Liver (tissue), 9 donors: ENCODE results near the gene RPGRIP1. TPM values are rescaled to one million over a fixed set of nuclear protein-coding genes. Genes with fewer than 3 reads are reported as not detected.

Experiments
- DNase-seq: peaks from one replicate; pipeline ENCODE4 v3.0.0-alpha.2; 2017; ENCODE audit warnings: low spot score
- H3K27ac ChIP-seq, 2 donors: one replicate each; pipeline ENCODE4 v1.7.0; 2013; ENCODE audit warnings: inconsistent platforms in 2 of 2, low read length in 2 of 2, control low read depth in 1 of 2, low read depth in 1 of 2, mild to moderate bottlenecking in 1 of 2
- H3K27me3 ChIP-seq, 4 donors: one replicate each; pipeline versions ENCODE4 v1.6.1 to v1.7.0; 2013; ENCODE audit warnings: low read length in 3 of 4, inconsistent platforms in 1 of 4, mild to moderate bottlenecking in 1 of 4, moderate library complexity in 1 of 4; ENCODE audit not compliant: control insufficient read depth in 4 of 4, insufficient read depth in 4 of 4
- H3K36me3 ChIP-seq, 4 donors: one replicate each; pipeline versions ENCODE4 v1.6.1 to v1.7.0; 2013; ENCODE audit warnings: low read length in 3 of 4, mild to moderate bottlenecking in 3 of 4, low read depth in 1 of 4, moderate library complexity in 1 of 4; ENCODE audit not compliant: control insufficient read depth in 4 of 4, insufficient read depth in 3 of 4
- H3K4me1 ChIP-seq, 4 donors: one replicate each; pipeline versions ENCODE4 v1.6.1 to v1.7.0; 2013; ENCODE audit warnings: low read length in 3 of 4, mild to moderate bottlenecking in 3 of 4, moderate library complexity in 1 of 4; ENCODE audit not compliant: control insufficient read depth in 4 of 4, insufficient read depth in 4 of 4
- H3K4me3 ChIP-seq, 3 donors: one replicate each; pipeline versions ENCODE4 v1.6.1 to v1.7.0; 2013; ENCODE audit warnings: low read length in 3 of 3, control low read depth in 1 of 3, low read depth in 1 of 3, mild to moderate bottlenecking in 1 of 3
- H3K9ac ChIP-seq, 2 donors: one replicate each; pipeline ENCODE4 v1.7.0; 2013; ENCODE audit warnings: low read length in 2 of 2, mild to moderate bottlenecking in 2 of 2, moderate library complexity in 2 of 2, control low read depth in 1 of 2, low read depth in 1 of 2
- H3K9me3 ChIP-seq, 4 donors: one replicate each; pipeline versions ENCODE4 v1.6.1 to v1.7.0; 2013; ENCODE audit warnings: low read length in 3 of 4; ENCODE audit not compliant: control insufficient read depth in 4 of 4
- EGR1 ChIP-seq, 2 donors: IDR thresholded peaks; 2 replicates each; pipeline ENCODE4 v1.6.1; 2016 to 2018; ENCODE audit warnings: antibody characterized with exemption in 2 of 2, low read depth in 2 of 2
- FOXA1 ChIP-seq: IDR thresholded peaks from 2 replicates; pipeline ENCODE4 v1.6.1; 2016; ENCODE audit warnings: antibody characterized with exemption
- HNF4A ChIP-seq, 2 donors: conservative IDR thresholded peaks; 2 replicates each; pipeline ENCODE4 v1.6.1; 2016; ENCODE audit warnings: antibody characterized with exemption in 2 of 2, mild to moderate bottlenecking in 2 of 2
- JUND ChIP-seq, 2 donors: IDR thresholded peaks; 2 replicates each; pipeline ENCODE4 v1.6.1; 2016; ENCODE audit warnings: antibody characterized with exemption in 2 of 2
- NR2F2 ChIP-seq: IDR thresholded peaks from 2 replicates; pipeline ENCODE4 v1.6.1; 2016; ENCODE audit warnings: antibody characterized with exemption
- RAD21 ChIP-seq, 2 donors: IDR thresholded peaks; 2 replicates each; pipeline ENCODE4 v1.6.1; 2016; ENCODE audit warnings: antibody characterized with exemption in 2 of 2, mild to moderate bottlenecking in 2 of 2
- RXRA ChIP-seq, 2 donors: IDR thresholded peaks; 2 replicates each; pipeline ENCODE4 v1.6.1; 2017 to 2018; ENCODE audit warnings: antibody characterized with exemption in 2 of 2, mild to moderate bottlenecking in 1 of 2
- SP1 ChIP-seq: IDR thresholded peaks from 2 replicates; pipeline ENCODE4 v1.6.1; 2018; ENCODE audit warnings: antibody characterized with exemption, mild to moderate bottlenecking
- TAF1 ChIP-seq: conservative IDR thresholded peaks from 2 replicates; pipeline ENCODE4 v1.6.1; 2016; ENCODE audit warnings: antibody characterized with exemption, mild to moderate bottlenecking
- YY1 ChIP-seq: IDR thresholded peaks from 2 replicates; pipeline ENCODE4 v1.6.1; 2016; ENCODE audit warnings: antibody characterized with exemption, mild to moderate bottlenecking
- WGBS: extraction: QIAGEN DNeasy Blood & Tissue Kit; methylation state at CpG from one replicate; pipeline ENCODE4 v1.1.7; 2013; 5-methylcytosine and 5-hydroxymethylcytosine counted together
- polyA plus RNA-seq, 2 donors: library from polyadenylated mRNA; stranded (reverse) in 1 of 2; unstranded in 1 of 2; fragments of 200-250 nt in 1 of 2; fragments of >200 nt in 1 of 2; fragmentation: Nextera tagmentation in 1 of 2; extraction: Ambion mirVana in 1 of 2; gene quantifications; one replicate each; pipeline versions ENCODE4 v1.2.1 to v1.2.3, GENCODE V29; 2013 to 2015
- total RNA-seq, 2 donors: library from RNA; depleted of rRNA; stranded (reverse); fragments of >200 nt; gene quantifications; one replicate each; pipeline ENCODE4 v1.2.3, GENCODE V29; 2014
- TF ChIP-seq, protein P1 (sequence below): IDR thresholded peaks from 2 replicates; pipeline ENCODE4 v1.6.1; 2016; ENCODE audit warnings: antibody characterized with exemption
- TF ChIP-seq, protein P2 (sequence below): IDR thresholded peaks from 2 replicates; pipeline ENCODE4 v1.6.1; 2016; ENCODE audit warnings: antibody characterized with exemption, mild to moderate bottlenecking
- TF ChIP-seq, protein P3 (sequence below): fragments of 150-350 bp; IDR thresholded peaks from 2 replicates; pipeline ENCODE4 v1.5.1; 2017; ENCODE audit warnings: improper control_type of control experiment, low read depth, low read length; ENCODE audit not compliant: missing input control
- TF ChIP-seq, protein P4 (sequence below): IDR thresholded peaks from 2 replicates; pipeline ENCODE4 v1.6.1; 2016; ENCODE audit warnings: antibody characterized with exemption
- TF ChIP-seq, protein P5 (sequence below): IDR thresholded peaks from 2 replicates; pipeline ENCODE4 v1.6.1; 2016; ENCODE audit warnings: antibody characterized with exemption
- donor health status: healthy.
- donor health status: healthy.
- donor health status: healthy.
- donor health status: healthy.
- donor health status: healthy.

RPGRIP1 gene
- total and polyA plus RNA-seq, 4 donors: 0.27 to 1.3 (median 0.40) TPM

DNA sequence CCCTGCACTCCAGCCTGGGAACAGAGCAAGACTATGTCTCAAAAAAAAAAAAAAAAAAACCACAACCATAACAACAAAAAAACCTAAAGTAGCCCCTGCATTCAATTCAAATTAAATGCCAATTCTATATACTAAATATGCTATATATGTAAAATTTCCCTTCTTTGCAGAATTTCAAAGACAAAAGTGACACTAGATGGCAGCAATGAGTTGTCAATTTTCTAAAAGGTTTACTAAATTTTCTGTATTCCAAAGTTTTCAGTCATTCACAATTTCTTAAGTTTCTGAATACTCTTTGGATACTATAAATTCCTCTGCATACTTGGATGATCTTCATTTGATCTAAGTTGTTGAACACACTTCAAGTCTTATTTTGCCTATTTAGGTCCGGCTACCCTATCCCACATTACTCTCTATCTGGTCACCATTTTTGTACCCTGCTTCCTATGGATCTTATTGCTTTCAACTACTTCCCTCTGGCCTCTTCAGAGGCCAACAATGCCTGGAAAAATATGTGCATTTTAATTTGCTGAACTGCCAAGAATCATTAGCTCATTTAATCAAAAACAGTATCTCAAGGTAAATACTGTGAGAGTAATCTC is 38.6 kb upstream of the RPGRIP1 start:
- 90% methylated on average over 1 of the region's 1 CpG for WGBS
- Histone ChIP-seq H3K4me3 (no peak overlapping the region), H3K36me3 (peaks cover 4 to 31% (median 20%) of the 10 kb centered on the region in 4 donors), H3K27me3 (no peaks in the 10 kb centered on the region), H3K4me1 (peaks cover 3 to 28% (median 13%) of the 10 kb centered on the region in 4 donors), H3K9ac (no peak overlapping the region), H3K9me3 (no peaks in the 10 kb centered on the region), H3K27ac (peak overlapping the region in 1 of 2 donors; percentile 9)
- no peak for DNase-seq
- TF ChIP-seq, protein P1, sequence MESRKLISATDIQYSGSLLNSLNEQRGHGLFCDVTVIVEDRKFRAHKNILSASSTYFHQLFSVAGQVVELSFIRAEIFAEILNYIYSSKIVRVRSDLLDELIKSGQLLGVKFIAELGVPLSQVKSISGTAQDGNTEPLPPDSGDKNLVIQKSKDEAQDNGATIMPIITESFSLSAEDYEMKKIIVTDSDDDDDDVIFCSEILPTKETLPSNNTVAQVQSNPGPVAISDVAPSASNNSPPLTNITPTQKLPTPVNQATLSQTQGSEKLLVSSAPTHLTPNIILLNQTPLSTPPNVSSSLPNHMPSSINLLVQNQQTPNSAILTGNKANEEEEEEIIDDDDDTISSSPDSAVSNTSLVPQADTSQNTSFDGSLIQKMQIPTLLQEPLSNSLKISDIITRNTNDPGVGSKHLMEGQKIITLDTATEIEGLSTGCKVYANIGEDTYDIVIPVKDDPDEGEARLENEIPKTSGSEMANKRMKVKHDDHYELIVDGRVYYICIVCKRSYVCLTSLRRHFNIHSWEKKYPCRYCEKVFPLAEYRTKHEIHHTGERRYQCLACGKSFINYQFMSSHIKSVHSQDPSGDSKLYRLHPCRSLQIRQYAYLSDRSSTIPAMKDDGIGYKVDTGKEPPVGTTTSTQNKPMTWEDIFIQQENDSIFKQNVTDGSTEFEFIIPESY: no peak
- TF ChIP-seq YY1: no peak
- no peak for TF ChIP-seq RXRA (IDR thresholded peaks at IDR 0.05)
- peak; percentile 46 to 58 for TF ChIP-seq RAD21 (IDR thresholded peaks at IDR 0.05)
- no peak for TF ChIP-seq SP1
- TF ChIP-seq, protein P2, sequence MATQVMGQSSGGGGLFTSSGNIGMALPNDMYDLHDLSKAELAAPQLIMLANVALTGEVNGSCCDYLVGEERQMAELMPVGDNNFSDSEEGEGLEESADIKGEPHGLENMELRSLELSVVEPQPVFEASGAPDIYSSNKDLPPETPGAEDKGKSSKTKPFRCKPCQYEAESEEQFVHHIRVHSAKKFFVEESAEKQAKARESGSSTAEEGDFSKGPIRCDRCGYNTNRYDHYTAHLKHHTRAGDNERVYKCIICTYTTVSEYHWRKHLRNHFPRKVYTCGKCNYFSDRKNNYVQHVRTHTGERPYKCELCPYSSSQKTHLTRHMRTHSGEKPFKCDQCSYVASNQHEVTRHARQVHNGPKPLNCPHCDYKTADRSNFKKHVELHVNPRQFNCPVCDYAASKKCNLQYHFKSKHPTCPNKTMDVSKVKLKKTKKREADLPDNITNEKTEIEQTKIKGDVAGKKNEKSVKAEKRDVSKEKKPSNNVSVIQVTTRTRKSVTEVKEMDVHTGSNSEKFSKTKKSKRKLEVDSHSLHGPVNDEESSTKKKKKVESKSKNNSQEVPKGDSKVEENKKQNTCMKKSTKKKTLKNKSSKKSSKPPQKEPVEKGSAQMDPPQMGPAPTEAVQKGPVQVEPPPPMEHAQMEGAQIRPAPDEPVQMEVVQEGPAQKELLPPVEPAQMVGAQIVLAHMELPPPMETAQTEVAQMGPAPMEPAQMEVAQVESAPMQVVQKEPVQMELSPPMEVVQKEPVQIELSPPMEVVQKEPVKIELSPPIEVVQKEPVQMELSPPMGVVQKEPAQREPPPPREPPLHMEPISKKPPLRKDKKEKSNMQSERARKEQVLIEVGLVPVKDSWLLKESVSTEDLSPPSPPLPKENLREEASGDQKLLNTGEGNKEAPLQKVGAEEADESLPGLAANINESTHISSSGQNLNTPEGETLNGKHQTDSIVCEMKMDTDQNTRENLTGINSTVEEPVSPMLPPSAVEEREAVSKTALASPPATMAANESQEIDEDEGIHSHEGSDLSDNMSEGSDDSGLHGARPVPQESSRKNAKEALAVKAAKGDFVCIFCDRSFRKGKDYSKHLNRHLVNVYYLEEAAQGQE: no peak
- no peak for TF ChIP-seq NR2F2
- no peak for TF ChIP-seq FOXA1
- TF ChIP-seq, protein P3, sequence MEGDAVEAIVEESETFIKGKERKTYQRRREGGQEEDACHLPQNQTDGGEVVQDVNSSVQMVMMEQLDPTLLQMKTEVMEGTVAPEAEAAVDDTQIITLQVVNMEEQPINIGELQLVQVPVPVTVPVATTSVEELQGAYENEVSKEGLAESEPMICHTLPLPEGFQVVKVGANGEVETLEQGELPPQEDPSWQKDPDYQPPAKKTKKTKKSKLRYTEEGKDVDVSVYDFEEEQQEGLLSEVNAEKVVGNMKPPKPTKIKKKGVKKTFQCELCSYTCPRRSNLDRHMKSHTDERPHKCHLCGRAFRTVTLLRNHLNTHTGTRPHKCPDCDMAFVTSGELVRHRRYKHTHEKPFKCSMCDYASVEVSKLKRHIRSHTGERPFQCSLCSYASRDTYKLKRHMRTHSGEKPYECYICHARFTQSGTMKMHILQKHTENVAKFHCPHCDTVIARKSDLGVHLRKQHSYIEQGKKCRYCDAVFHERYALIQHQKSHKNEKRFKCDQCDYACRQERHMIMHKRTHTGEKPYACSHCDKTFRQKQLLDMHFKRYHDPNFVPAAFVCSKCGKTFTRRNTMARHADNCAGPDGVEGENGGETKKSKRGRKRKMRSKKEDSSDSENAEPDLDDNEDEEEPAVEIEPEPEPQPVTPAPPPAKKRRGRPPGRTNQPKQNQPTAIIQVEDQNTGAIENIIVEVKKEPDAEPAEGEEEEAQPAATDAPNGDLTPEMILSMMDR: peak; percentile 23
- no peak for TF ChIP-seq TAF1

DNA sequence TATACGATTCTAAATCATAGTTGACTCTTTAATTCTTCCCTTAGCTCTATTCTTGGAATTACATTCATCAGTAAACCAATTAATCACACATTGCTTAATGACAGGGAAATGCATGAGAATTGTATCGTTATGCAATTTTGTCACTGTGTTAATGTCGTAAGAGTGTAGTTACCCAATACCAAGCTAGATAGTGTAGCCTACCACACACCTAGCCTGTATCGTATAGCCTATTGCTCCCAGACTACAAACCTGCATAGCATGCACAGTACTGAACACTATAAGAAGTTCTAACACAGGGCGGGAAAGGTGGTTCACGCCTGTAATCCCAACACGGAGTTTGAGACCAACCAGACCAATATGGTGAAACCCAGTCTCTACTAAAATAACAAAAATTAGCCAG is 35.3 kb upstream of the RPGRIP1 start:
- no peaks in the 10 kb centered on the region for H3K9me3 ChIP-seq
- 65% methylated on average over 7 of the region's 7 CpGs for WGBS
- no peak for TF ChIP-seq YY1
- TF ChIP-seq, protein P4, sequence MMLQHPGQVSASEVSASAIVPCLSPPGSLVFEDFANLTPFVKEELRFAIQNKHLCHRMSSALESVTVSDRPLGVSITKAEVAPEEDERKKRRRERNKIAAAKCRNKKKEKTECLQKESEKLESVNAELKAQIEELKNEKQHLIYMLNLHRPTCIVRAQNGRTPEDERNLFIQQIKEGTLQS: no peak
- TF ChIP-seq, protein P2: no peak
- TF ChIP-seq, protein P5, sequence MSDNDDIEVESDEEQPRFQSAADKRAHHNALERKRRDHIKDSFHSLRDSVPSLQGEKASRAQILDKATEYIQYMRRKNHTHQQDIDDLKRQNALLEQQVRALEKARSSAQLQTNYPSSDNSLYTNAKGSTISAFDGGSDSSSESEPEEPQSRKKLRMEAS: no peak
- TF ChIP-seq HNF4A (conservative IDR thresholded peaks at IDR 0.05): no peak
- TF ChIP-seq, protein P3: no peak
- TF ChIP-seq FOXA1: no peak
- TF ChIP-seq JUND (IDR thresholded peaks at IDR 0.05): no peak
- TF ChIP-seq, protein P1: no peak
- no peak for TF ChIP-seq EGR1 (IDR thresholded peaks at IDR 0.05; ENCODE audit: low read depth in 2 of 2)

More for the DNA sequence above, 35.3 kb upstream of the RPGRIP1 start:
- Histone ChIP-seq H3K27ac (peak overlapping the region; percentile 0 to 36), H3K27me3 (no peaks in the 10 kb centered on the region), H3K9ac (no peak overlapping the region), H3K4me3 (no peak overlapping the region), H3K36me3 (peaks cover 6 to 37% (median 20%) of the 10 kb centered on the region in 4 donors), H3K4me1 (peaks cover 4 to 40% (median 24%) of the 10 kb centered on the region in 4 donors)
- no peak for DNase-seq
